GM19023 (cell line): ENCODE results near the gene SLC17A6.

Source experiments
- ATAC-seq: cut with Tn5 transposase; IDR thresholded peaks from one replicate; pipeline ENCODE4 v1.9.1; 2021; ENCODE audit warnings: mild to moderate bottlenecking, moderate library complexity; ENCODE audit not compliant: unreplicated experiment

The SLC17A6 gene

GRCh38 chr11:22389526-22390282 lies 51.5 kb downstream of the SLC17A6 start:
- ATAC-seq, result no peak

GRCh38 chr11:22390283-22390655 lies 52.1 kb downstream of the SLC17A6 start:
- no peak for ATAC-seq

- ATAC-seq, result no peak
These were observed 54.4 kb downstream of the SLC17A6 start for GRCh38 chr11:22392561-22392960.

DNA sequence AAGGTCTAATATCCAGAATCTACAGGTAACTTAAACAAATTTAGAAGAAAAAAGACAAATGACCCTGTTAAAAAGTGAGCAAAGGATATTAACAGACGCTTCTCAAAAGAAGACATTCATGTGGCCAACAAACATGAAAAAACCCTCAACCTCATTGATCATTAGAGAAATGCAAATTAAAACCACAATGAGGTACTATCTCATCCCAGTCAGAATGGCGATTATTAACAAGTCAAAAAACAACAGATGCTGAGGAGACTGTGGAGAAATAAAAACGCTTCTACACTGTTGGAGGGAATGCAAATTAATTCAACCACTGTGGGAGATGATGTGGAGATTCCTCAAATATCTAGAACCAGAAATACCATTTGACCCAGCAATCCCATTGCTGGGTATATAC lies 67.2 kb downstream of the SLC17A6 start:
- no peak for ATAC-seq

- ATAC-seq, result no peak
These were observed 69.1 kb downstream of the SLC17A6 start for GRCh38 chr11:22407267-22407666.

GRCh38 chr11:22407921-22408320 lies 69.7 kb downstream of the SLC17A6 start:
- no peak for ATAC-seq

GRCh38 chr11:22415476-22415875 lies 77.3 kb downstream of the SLC17A6 start:
- no peak for ATAC-seq

- ATAC-seq, result no peak
These were observed 78.3 kb downstream of the SLC17A6 start for GRCh38 chr11:22416462-22416861.

GRCh38 chr11:22426915-22427314 lies 88.7 kb downstream of the SLC17A6 start:
- ATAC-seq, result no peak
